ENCODE results near the gene SPATA9. TPM values are rescaled to one million over a fixed set of nuclear protein-coding genes. Genes with fewer than 3 reads are reported as not detected.

Gene SPATA9
- total RNA-seq, 3 donors from 2014 or later (not counting 1 experiment from before 2014, with no cell fraction given): 1.3 to 2.1 (median 2.0) TPM

- no peaks in the 10 kb centered on the region for H3K9me3 ChIP-seq (ENCODE audit: control insufficient read depth, insufficient read depth, low read length)
- no peak overlapping the region for H3K4me3 ChIP-seq (ENCODE audit: low read length)
- no peaks in the 10 kb centered on the region for H3K9me3 Mint-ChIP-seq
- H3K27me3 Mint-ChIP-seq (ENCODE audit: low read depth in 2 of 2): no peaks in the 10 kb centered on the region
- DNase-seq (no peak), ATAC-seq (no peak)
- H3K27ac Mint-ChIP-seq: no peak overlapping the region
- 68% methylated on average over 2 of the region's 3 CpGs for WGBS (ENCODE audit: insufficient coverage)
- H3K4me1 Mint-ChIP-seq: peaks cover 15 to 16% of the 10 kb centered on the region in 2 donors
- H3K27me3 ChIP-seq (ENCODE audit: control insufficient read depth, insufficient read depth, low read length): no peaks in the 10 kb centered on the region
- no peak overlapping the region for H3K27ac ChIP-seq (ENCODE audit: low read length)
- H3K4me1 ChIP-seq (ENCODE audit: control insufficient read depth, insufficient read depth, low read length): peaks cover 4% of the 10 kb centered on the region
- intact Hi-C loops (cut with micrococcal nuclease): no loop called here
- H3K36me3 ChIP-seq (ENCODE audit: control insufficient read depth, insufficient read depth, low read length): no peaks in the 10 kb centered on the region
- H3K4me3 Mint-ChIP-seq: no peak overlapping the region
- H3K36me3 Mint-ChIP-seq: no peaks in the 10 kb centered on the region
- no peak for TF ChIP-seq CTCF (IDR thresholded peaks at IDR 0.05)
These were observed 37.4 kb upstream of the SPATA9 start for GRCh38 chr5:95720094-95720786.

DNA sequence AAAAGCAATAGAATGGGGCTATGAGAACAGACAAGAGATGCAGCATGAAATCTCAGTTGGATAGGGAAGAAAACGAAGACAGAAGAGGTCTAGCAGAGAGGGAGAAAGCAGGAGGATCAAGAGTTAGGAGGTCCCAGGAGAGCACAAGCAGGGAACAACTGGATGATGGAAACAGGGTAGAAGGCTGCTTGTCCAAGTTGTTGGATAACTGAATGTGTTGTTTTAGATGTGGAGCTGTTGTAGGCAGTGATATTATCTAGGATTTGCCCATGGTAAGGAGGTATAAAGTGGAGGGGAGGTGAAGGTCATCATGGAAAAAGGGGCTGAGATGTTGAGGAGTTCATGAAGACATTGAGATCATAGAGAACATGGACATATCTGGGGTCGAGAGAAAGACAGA, 35.9 kb upstream of the SPATA9 start:
- ATAC-seq (no peak), DNase-seq (no peak)
- H3K27me3 Mint-ChIP-seq (ENCODE audit: low read depth in 2 of 2): no peaks in the 10 kb centered on the region
- no peaks in the 10 kb centered on the region for H3K9me3 ChIP-seq (ENCODE audit: control insufficient read depth, insufficient read depth, low read length)
- peaks cover 14 to 19% of the 10 kb centered on the region in 2 donors for H3K4me1 Mint-ChIP-seq
- no peaks in the 10 kb centered on the region for H3K36me3 ChIP-seq (ENCODE audit: control insufficient read depth, insufficient read depth, low read length)
- H3K36me3 Mint-ChIP-seq: no peaks in the 10 kb centered on the region
- H3K27ac Mint-ChIP-seq: no peak overlapping the region
- no peaks in the 10 kb centered on the region for H3K9me3 Mint-ChIP-seq
- no peak for TF ChIP-seq CTCF (IDR thresholded peaks at IDR 0.05)
- H3K4me1 ChIP-seq (ENCODE audit: control insufficient read depth, insufficient read depth, low read length): peaks cover 4% of the 10 kb centered on the region
- no peak overlapping the region for H3K4me3 ChIP-seq (ENCODE audit: low read length)
- intact Hi-C loops (cut with micrococcal nuclease): no loop called here
- WGBS (ENCODE audit: insufficient coverage): 89% methylated on average over 2 of the region's 2 CpGs
- no peaks in the 10 kb centered on the region for H3K27me3 ChIP-seq (ENCODE audit: control insufficient read depth, insufficient read depth, low read length)
- H3K27ac ChIP-seq (ENCODE audit: low read length): no peak overlapping the region
- no peak overlapping the region for H3K4me3 Mint-ChIP-seq

DNA sequence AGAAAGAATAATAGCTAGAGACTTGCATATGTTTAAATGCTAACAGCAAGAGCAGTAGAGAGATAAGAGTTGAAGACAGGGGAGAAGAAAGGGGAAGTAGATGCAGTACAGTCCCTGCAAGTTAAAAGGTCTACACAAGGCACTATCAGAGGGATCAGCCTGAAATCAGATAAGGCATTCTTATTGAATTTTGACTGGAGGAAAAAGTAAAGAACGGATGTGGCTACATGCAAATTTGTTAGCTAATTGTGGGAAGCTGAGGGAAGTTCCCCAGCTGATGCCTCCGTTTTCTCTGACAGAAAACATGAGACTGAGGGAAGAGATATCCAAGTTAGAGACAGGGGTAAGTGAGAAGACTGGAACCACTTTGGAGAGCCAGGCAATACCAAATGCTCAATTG, 35.4 kb upstream of the SPATA9 start:
- Histone ChIP-seq H3K27me3 (ENCODE audit: control insufficient read depth, insufficient read depth, low read length) (no peaks in the 10 kb centered on the region), H3K36me3 (ENCODE audit: control insufficient read depth, insufficient read depth, low read length) (no peaks in the 10 kb centered on the region), H3K27ac (ENCODE audit: low read length) (no peak overlapping the region), H3K9me3 (ENCODE audit: control insufficient read depth, insufficient read depth, low read length) (no peaks in the 10 kb centered on the region), H3K4me3 (ENCODE audit: low read length) (no peak overlapping the region), H3K4me1 (ENCODE audit: control insufficient read depth, insufficient read depth, low read length) (peaks cover 4% of the 10 kb centered on the region)
- Mint-ChIP-seq H3K9me3 (no peaks in the 10 kb centered on the region), H3K27me3 (ENCODE audit: low read depth in 2 of 2) (no peaks in the 10 kb centered on the region), H3K27ac (no peak overlapping the region), H3K4me3 (no peak overlapping the region), H3K36me3 (no peaks in the 10 kb centered on the region), H3K4me1 (peaks cover 10 to 15% of the 10 kb centered on the region in 2 donors)
- intact Hi-C loops (cut with micrococcal nuclease): no loop called here
- WGBS (ENCODE audit: insufficient coverage): 8% methylated on average over 2 of the region's 2 CpGs
- peak in 1 of 2 donors; percentile 69 for DNase-seq
- TF ChIP-seq CTCF (IDR thresholded peaks at IDR 0.05): no peak
- peak in 2 of 3 donors; percentile 66 to 89 for ATAC-seq

GRCh38 chr5:95717439-95717838, 34.6 kb upstream of the SPATA9 start:
- no peak for ATAC-seq
- H3K9me3 ChIP-seq (ENCODE audit: control insufficient read depth, insufficient read depth, low read length): no peaks in the 10 kb centered on the region
- no peaks in the 10 kb centered on the region for H3K36me3 Mint-ChIP-seq
- no peak overlapping the region for H3K4me3 ChIP-seq (ENCODE audit: low read length)
- H3K4me1 Mint-ChIP-seq: peaks cover 10 to 15% of the 10 kb centered on the region in 2 donors
- H3K27ac Mint-ChIP-seq: no peak overlapping the region
- no peak overlapping the region for H3K4me3 Mint-ChIP-seq
- TF ChIP-seq CTCF (IDR thresholded peaks at IDR 0.05): no peak
- H3K4me1 ChIP-seq (ENCODE audit: control insufficient read depth, insufficient read depth, low read length): peaks cover 4% of the 10 kb centered on the region
- no peaks in the 10 kb centered on the region for H3K27me3 Mint-ChIP-seq (ENCODE audit: low read depth in 2 of 2)
- H3K9me3 Mint-ChIP-seq: no peaks in the 10 kb centered on the region
- 96% methylated on average over 2 of the region's 2 CpGs for WGBS (ENCODE audit: insufficient coverage)
- no peak overlapping the region for H3K27ac ChIP-seq (ENCODE audit: low read length)
- no peak for DNase-seq
- H3K27me3 ChIP-seq (ENCODE audit: control insufficient read depth, insufficient read depth, low read length): no peaks in the 10 kb centered on the region
- no peaks in the 10 kb centered on the region for H3K36me3 ChIP-seq (ENCODE audit: control insufficient read depth, insufficient read depth, low read length)
- intact Hi-C loops (cut with micrococcal nuclease): no loop called here
